ENCODE results near the gene TGFBR2.

DNA sequence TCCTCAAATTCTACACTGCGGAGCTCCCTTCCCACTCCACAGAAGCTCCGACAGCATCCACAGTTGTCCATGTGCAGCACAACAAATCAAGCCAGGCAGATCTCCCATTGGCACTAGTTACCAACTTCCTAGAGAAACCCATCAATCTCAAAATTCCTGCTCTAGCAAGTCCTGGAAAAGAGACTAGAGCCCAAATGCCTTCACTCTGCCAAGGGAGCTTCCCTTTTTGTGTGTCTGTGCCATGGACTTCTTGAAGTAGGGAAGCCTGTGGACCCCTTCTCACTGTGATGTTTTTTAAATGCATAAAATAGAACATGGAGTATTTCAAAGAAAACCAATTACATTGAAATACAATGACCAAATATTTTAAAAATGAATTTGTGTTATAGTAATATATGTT, 59.1 kb downstream of the TGFBR2 start:
- TF ChIP-seq, protein P1, sequence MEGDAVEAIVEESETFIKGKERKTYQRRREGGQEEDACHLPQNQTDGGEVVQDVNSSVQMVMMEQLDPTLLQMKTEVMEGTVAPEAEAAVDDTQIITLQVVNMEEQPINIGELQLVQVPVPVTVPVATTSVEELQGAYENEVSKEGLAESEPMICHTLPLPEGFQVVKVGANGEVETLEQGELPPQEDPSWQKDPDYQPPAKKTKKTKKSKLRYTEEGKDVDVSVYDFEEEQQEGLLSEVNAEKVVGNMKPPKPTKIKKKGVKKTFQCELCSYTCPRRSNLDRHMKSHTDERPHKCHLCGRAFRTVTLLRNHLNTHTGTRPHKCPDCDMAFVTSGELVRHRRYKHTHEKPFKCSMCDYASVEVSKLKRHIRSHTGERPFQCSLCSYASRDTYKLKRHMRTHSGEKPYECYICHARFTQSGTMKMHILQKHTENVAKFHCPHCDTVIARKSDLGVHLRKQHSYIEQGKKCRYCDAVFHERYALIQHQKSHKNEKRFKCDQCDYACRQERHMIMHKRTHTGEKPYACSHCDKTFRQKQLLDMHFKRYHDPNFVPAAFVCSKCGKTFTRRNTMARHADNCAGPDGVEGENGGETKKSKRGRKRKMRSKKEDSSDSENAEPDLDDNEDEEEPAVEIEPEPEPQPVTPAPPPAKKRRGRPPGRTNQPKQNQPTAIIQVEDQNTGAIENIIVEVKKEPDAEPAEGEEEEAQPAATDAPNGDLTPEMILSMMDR (IDR thresholded peaks at IDR 0.05): no peak
- TF ChIP-seq POLR2A (IDR thresholded peaks at IDR 0.05): no peak

Data from uterus (tissue), 2 donors.